GM18520 (cell line): ENCODE data around the gene AJUBA.
"Not testable (repeated sequence)": the region's sequence is repeated elsewhere in the genome, so short reads cannot be mapped to it uniquely, and the experiment has no call there.

ENCODE experiments used
- ATAC-seq: cut with Tn5 transposase; IDR thresholded peaks from one replicate; pipeline ENCODE4 v1.9.1; 2021; ENCODE audit not compliant: unreplicated experiment

AJUBA gene

DNA sequence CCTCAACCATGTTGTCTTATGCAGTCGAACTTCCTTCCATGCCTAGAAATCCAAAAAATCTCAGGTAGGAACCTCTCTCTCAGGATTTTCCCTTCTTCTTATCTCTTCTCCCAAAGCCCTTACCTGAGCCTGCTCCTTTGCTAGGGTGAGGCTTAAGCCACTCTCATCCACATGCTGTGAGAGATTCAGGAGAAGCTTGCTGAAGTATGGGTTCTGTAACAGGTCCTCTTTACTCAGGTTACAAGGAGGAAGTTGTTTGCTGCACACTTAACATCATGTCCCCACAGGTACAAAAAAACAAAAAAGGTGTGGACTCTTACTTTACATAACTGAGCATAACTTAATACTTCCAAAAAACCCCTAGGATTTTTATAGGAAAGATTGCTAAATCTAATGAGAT, 29.9 kb downstream of the AJUBA start:
- ATAC-seq = no peak

DNA sequence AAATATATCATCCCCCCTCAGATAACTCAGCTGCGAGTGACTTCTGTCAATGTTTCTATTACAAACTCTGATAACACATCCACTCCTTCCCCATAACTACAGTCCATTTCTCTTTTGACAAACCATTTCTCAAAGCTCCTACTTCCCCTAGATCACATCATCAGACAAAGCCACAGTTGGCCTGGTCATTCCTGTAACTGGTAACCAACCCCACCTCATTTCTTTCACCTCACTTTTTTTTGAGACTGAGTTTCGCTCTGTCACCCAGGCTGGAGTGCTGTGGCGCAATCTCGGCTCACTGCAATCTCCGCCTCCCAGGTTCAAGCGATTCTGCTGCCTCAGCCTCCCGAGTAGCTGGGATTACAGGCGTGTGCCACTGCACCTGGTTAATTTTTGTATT, 30.6 kb downstream of the AJUBA start:
- ATAC-seq = not testable (repeated sequence)

DNA sequence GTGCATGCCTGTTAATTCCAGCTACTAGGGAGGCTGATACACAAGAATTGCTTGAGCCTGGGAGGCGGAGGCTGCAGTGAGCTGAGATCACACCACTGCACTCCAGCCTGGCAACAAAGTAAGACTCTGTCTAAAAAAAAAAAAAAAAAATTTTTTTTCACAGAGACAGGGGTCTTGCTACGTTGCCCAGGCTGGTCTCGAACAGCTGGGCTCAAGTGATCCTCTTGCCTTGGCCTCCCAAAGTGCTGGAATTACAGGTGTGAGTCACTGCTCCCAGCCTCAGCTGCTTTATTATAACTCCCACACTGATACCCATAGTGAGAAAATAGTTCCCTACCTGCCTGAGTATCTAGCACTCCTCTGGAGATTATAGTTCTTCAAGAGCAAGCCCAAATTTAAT, 36.7 kb downstream of the AJUBA start:
- no peak for ATAC-seq

DNA sequence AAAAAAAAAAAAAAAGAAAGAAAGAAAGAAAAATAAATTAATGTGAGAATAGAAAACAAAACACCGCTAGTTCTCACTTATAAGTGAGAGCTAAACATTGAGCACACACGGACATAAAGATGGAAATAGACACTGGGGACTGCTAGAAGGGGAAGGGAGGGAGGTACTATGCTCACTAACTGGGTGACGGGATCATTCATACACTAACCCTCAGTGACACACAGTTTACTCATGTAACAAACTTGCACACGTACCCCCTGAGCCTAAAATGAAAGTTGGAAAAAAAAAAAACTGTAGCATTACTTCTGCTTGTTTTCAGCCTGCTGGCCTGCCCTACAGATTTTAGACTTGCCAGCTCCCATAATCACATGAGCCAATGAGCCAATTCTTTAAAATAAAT, 42.7 kb downstream of the AJUBA start:
- no peak for ATAC-seq

DNA sequence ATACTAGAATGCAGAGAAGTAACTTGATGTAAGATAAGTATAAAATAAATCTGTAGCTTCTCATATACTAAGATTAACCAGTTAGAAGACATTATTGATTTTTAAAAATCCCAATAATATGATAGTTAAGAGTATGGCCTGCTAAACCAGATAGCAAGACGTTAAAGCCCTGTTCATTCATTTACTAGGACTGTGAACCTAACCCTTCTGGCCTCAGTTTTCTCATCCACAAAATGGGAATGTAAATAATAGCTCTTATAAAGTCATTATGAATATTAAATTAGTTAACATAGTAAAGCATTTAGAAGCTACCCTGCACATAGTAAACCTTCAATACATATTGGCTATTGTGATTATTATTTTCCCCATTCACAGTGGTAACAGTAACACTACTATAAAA, 47.2 kb downstream of the AJUBA start:
- no peak for ATAC-seq

DNA sequence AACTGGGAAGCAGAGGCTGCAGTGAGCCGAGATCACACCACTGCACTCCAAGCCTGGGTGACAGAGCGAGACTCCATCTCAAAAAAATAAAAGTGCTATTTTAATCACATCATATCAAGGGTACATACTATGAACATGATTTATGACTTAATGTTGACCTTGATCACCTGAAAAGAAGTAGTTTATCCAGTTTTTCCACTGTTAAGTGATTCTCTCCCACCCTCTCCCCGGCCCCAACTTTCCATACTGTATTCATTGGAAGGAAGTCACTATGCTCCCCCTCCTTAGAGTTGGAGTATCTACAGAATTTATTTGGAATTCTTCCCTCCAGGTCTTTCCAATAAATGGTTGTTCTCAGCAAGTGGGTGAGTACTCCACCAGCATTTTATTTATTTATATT, 50.2 kb downstream of the AJUBA start:
- ATAC-seq = no peak

DNA sequence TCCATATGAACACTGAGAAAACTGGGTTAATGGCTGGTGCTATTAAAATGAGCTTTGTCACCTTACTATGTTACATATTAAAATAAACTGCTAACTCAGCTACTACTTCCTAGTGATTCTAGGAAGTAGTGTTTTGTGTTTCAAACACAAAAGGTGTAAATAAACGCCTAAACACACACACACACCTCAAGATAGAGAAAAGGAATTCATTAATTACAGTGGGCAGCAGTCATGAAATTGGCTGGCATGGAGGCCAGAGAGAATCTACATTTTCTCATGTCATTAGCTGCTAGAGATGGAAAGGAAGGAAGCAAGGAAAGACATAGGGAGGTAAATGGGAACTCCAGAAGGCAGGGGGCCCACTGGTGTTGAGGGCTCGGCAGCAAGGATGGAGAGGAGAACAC, 52.4 kb downstream of the AJUBA start:
- no peak for ATAC-seq

DNA sequence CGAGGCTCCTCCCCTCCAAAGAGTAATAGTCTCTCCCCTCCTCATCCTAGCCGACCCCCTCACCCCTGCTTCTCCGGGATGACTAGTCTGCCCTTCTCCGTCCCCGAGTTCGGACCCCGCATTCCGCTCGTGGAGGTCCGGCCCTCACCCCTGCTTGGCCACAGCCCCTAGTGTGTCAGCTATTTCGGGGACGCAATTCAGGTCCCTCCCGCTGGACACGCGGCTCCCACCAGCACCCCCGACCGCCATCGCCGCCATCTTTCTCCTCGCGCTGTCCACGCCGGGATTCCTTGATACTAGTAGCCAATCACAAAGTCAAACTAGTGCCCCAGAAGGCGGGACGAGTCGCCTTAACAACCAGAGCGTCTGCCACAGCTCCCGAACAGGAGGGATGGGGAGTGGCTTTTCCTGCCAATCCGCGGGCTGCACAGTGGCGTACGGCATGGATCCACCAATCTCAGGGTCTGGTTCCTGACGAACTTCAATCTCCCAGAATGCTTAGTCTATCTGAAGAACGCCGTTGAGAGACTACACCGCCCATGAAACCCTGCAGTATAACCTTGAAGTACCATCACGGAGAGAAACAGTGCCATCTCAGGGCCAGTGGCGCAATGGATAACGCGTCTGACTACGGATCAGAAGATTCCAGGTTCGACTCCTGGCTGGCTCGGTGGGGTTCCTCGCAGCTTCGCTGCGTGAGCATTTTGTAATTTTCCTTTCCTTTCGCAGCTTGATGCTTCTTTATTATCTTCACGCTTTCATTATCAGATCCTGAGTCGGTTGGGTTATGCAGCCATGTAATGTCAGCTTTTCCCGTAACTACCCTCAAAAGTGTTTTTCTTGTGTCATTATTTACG, 53.0 kb downstream of the AJUBA start, which contains the start of gene PRMT5:
TSS of gene PRMT5 (minus strand) at position 273 of the 857 bp plus-strand sequence. CDS start at position 258, 15 bp downstream.
- peak; percentile 79 for ATAC-seq

DNA sequence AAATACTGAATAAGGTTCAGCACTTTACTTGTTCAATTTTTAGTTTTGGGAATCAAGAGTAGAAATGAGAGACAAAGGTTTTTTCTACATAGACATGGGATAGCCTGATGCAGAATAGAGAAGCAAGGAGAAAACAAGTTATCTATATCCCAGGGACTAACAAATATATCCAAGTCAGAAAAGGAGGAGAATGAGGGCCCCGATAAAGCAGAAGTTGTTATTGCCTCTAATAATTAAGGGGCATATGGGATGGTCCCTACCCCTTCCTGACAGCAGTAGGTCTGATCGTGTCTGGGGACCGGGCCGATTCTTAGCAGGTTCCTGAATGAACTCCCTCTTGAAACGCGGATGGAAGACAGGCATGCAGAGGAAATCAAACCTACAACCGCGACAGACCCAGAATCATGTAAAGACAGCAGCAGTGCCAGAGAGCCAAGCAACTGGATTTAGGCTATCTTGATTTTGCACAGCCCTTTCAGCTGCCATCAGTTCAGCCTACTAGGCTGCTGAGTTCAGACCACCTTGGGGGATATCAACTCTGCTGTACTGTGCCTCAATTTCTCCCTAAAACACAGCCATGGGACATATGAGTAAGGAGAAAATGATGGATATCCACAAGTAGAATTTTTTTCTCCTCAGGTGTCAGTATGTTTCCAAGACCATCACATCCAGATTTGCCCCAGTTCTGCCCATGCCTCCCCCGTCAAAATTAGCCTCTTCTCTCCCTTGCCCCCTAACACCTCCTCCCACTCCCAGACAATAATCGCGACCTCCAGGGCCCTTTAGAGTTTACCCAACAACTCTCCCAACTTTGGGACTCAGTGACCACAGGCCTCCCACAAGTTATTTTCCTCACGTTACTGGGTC, 53.9 kb downstream of the AJUBA start:
- ATAC-seq = no peak

DNA sequence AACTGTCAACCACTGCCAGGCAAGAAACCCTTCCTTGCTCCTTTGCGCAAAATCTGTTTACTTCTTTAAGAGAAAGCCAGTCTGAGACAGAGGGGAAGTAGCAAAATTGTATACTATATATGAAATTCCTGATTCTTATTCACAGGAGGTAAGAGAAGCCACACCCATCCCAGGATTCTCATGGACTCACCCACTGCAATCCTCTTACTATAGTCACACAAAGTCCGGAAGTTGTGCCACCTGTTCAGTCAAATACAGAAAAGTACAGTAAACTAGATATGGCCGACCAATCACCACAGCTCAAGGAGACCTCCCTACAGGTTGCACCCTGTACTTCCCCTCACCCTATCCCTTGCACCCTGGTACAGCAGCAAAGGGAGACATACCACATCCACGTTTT, 56.0 kb downstream of the AJUBA start:
- no peak for ATAC-seq

DNA sequence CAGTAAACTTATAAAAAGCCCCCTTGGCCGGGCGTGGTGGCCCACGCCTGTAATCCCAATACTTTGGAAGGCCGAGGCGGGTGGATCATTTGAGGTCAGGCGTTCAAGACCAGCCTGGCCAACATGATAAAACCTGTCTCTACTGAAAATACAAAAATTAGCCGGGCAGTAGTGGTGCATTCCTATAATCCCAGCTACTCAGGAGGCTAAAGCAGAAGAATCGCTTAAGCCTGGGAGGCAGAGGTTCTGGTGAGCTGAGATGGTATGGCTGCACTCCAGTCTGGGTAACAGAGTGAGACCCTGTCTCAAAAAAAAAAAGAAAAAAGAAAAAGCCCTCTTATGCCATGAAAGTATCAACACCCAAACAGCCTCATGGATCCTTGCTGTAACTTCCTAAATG, 56.8 kb downstream of the AJUBA start:
- no peak for ATAC-seq

DNA sequence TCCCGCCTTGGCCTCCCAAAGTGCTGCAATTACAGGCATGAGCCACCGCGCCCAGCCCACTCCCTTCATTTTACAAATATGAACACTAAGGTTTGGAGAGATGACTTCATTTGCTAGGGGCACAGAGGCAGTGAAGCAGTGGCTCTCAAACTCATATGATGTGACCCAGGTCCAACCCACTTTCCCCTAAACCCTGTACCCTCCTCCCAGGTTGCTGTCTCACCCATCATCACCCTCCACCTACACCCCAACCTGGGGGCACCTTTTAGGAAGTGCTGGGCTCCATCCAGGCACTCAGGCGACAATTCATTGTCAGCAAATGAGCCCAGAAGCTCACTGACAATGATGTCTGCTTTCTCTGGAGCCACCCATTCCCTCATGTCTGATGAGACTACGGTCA, 58.6 kb downstream of the AJUBA start:
- no peak for ATAC-seq

DNA sequence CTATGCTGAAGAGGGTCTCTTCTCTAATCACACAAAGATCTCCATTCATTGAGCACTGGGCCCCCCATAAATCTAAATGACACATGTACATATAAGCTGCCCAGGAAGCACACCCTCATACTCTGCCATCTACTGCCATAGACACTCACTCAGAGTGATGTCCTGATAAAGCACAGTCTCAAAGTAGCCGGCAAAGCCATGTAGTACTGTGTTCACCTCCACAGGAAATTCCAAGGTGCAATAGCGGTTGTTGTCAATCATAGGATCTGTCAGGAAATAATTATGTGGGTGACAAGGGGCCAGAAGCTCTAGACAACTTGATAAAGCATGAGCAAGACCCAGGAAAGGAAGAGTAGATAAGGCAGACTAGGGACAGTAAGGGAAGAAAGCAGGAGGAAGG, 60.1 kb downstream of the AJUBA start:
- no peak for ATAC-seq
